HFF-Myc (cell line): ENCODE data around the gene LIMCH1.

ENCODE experiments used
- DNase-seq: peaks from one replicate; pipeline ENCODE4 v3.0.0-alpha.2; 2011; ENCODE audit warnings: low read depth; ENCODE audit errors: extremely low read depth
- H3K4me3 ChIP-seq: replicated peaks from 2 replicates; pipeline ENCODE4 v1.5.1; 2011; ENCODE audit warnings: low read depth, mild to moderate bottlenecking, control low read depth, low read length
- CTCF ChIP-seq: IDR thresholded peaks from 2 replicates; pipeline ENCODE4 v1.5.1; 2012; ENCODE audit warnings: mild to moderate bottlenecking, low read depth, low read length, control low read depth; ENCODE audit errors: missing control alignments

The LIMCH1 gene

DNA sequence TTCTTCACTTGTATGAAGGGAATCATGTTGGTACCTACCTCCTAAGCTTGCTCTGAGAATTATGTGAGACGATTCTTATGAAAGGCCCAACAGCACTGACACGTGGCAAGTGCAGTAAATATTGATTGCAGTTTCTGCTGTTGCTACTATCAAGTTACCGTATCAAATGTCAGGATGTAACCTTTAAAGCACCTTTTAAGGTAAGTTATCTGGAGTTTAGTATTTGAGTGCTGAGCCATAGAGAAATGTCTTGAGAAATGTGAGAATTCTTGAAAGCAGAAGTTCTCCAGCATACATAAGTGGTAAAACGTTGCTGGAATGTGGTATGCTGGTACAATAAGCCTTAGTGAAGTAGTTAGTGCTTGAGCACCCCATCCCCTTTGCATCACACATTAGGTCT is 120.2 kb downstream of the LIMCH1 start:
- no peak for TF ChIP-seq CTCF
- DNase-seq = no peak
- no peak overlapping the region for H3K4me3 ChIP-seq

GRCh38 chr4:41660352-41660751 is 122.4 kb downstream of the LIMCH1 start:
- H3K4me3 ChIP-seq = no peak overlapping the region
- no peak for TF ChIP-seq CTCF
- DNase-seq = no peak

DNA sequence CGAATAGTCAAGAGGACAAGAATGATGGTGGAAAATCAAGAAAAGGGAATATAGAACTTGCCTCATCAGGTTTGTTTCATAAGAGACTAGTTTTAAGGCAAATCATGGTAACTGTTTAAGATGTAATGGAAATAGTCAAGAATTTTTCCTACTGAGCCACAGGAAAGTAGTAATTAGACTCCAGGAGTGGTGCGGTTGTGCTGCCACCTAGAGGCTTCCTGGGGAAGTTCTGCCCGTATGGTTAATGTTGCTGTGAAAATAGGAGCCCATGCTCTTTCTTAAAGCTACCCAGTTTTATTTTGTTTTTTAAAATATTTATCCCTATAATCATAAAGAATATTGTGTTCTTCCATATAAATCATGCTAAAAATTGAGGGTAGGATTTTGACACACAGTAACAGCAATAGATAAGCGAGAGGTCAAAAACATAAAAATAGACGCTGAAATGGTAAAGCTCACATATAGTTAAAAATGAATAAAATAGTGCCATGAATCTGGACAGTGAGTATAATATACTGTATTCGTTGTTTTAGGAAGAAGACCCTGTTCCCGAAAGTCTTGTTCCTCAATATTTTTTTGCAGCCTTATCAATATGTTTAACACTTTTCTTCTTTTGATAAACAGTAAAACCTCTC is 123.6 kb downstream of the LIMCH1 start:
- DNase-seq = peak; percentile 33
- TF ChIP-seq CTCF = peak; percentile 92
- H3K4me3 ChIP-seq = no peak overlapping the region

DNA sequence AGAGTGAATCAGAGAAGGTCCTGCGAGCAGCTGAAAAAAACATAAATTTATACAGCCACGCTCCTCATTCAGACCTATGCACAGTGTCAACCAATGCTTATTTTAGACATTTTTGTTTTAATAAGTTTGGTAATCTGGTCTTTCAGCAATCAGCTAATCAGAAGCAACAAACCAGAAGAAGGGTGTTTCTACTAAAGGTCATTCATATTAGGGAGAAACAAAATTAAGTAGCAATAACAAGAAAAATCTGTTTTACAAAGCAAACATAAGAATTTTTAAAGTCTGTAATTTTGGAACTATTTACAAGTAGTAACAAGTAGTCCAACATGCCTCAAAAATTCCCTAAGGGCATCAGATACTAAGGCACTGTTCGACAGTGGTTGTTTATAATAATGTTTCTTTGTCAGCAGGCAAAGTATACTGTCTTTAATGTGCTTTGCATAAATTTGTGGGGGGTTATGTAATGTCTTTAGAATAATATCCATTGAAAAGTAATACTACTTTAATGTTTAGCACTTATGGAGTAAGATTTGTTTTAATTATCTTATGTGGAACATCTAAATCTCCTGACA is 127.8 kb downstream of the LIMCH1 start:
- DNase-seq = no peak
- H3K4me3 ChIP-seq = no peak overlapping the region
- TF ChIP-seq CTCF = no peak

- no peak for DNase-seq
- H3K4me3 ChIP-seq = no peak overlapping the region
- TF ChIP-seq CTCF = no peak
Measured at GRCh38 chr4:41668024-41668423, 130.1 kb downstream of the LIMCH1 start.

- TF ChIP-seq CTCF = no peak
- H3K4me3 ChIP-seq = no peak overlapping the region
- DNase-seq = no peak
Measured at GRCh38 chr4:41670530-41670929, 132.6 kb downstream of the LIMCH1 start.

GRCh38 chr4:41670982-41671381 is 133.0 kb downstream of the LIMCH1 start:
- TF ChIP-seq CTCF = no peak
- DNase-seq = no peak
- H3K4me3 ChIP-seq = no peak overlapping the region
